ENCODE measurements around the gene ACTL9. TPM values are rescaled to one million over a fixed set of nuclear protein-coding genes. Genes with fewer than 3 reads are reported as not detected.

Gene ACTL9
- total and polyA plus RNA-seq, 8 donors, result not detected

Other genes with a start within 250 kb of the ACTL9 start
- gene PRAM1, start 196.2 kb downstream of the ACTL9 start, total RNA-seq, result 1 to 10 TPM in 2 of 6 donors, under 1 TPM in 4; 0.09 to 4.6 (median 0.70) TPM
- 1 to 10 TPM; 3.0 to 3.7 TPM for gene PRAM1, start 196.2 kb downstream of the ACTL9 start, polyA plus RNA-seq
- gene ZNF414, start 184.6 kb downstream of the ACTL9 start, total RNA-seq, result 10 to 100 TPM in 3 of 6 donors, 1 to 10 TPM in 3; 7.3 to 16.1 (median 10.8) TPM
- 10 to 100 TPM; 28.2 to 36.9 TPM for gene ZNF414, start 184.6 kb downstream of the ACTL9 start, polyA plus RNA-seq
- 10 to 100 TPM in 2 of 6 donors, 1 to 10 TPM in 4; 1.2 to 21.3 (median 4.8) TPM for gene MYO1F, start 121.4 kb downstream of the ACTL9 start, total RNA-seq
- 1 to 10 TPM; 1.9 to 7.5 TPM for gene MYO1F, start 121.4 kb downstream of the ACTL9 start, polyA plus RNA-seq
- gene ADAMTS10, start 88.1 kb downstream of the ACTL9 start, total RNA-seq, result 10 to 100 TPM in 4 of 6 donors, 1 to 10 TPM in 2; 6.7 to 45.2 (median 15.7) TPM
- 100 to 1,000 TPM in 1 of 2 donors, 10 to 100 TPM in 1; 46.6 to 106 TPM for gene ADAMTS10, start 88.1 kb downstream of the ACTL9 start, polyA plus RNA-seq
- not detected for gene NFILZ, start 68.2 kb downstream of the ACTL9 start, total RNA-seq
- gene NFILZ, start 68.2 kb downstream of the ACTL9 start, polyA plus RNA-seq, result not detected
- gene OR2Z1, start 22.8 kb upstream of the ACTL9 start, total RNA-seq, result not detected
- not detected for gene OR2Z1, start 22.8 kb upstream of the ACTL9 start, polyA plus RNA-seq
- gene ZNF558, start 133.5 kb upstream of the ACTL9 start, total RNA-seq, result 10 to 100 TPM in 5 of 6 donors, 1 to 10 TPM in 1; 8.7 to 26.3 (median 12.3) TPM
- 10 to 100 TPM; 11.1 to 18.9 TPM for gene ZNF558, start 133.5 kb upstream of the ACTL9 start, polyA plus RNA-seq
- gene MBD3L1, start 133.6 kb upstream of the ACTL9 start, total RNA-seq, result under 1 TPM in 3 of 6 donors, not detected in 3; 0.22 to 0.25 (median 0.23) TPM
- 1 to 10 TPM in 1 of 2 donors, under 1 TPM in 1; 0.96 to 1.8 TPM for gene MBD3L1, start 133.6 kb upstream of the ACTL9 start, polyA plus RNA-seq

Measured in pancreas (tissue), 8 donors.